ENCODE results near the gene ROBO2. TPM values are rescaled to one million over a fixed set of nuclear protein-coding genes. Genes with fewer than 3 reads are reported as not detected.

Gene ROBO2
- total and polyA plus RNA-seq, 4 donors: 0.30 to 72.4 (median 3.3) TPM

DNA sequence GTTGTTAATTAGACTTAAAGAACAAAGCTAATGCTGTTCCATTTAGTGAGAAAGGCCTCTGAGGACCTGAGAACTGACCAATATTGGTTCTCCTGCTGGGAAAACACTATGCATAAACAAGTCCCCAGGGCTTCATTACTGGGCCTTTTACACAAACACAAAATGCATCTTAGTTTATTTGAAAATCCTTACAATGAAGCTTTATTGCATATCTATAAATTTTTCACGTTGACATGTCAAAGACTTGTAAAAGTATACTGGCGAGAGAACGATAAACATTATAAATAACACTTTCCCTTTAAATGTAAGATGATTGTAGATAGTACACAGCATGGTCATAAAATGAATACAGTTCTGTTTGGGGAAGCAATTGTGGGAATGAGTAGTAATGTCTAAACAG lies 151.7 kb downstream of the ROBO2 start:
- ATAC-seq (ENCODE audit: insufficient read depth, low FRiP score) (no peak), DNase-seq (peak in 2 of 3 donors; percentile 34 to 41)
- 72 to 74% methylated on average over 3 of the region's 3 CpGs for WGBS, 2 donors
- no peak overlapping the region for H3K9ac ChIP-seq (ENCODE audit: insufficient read depth in 1 of 2, low read length in 2 of 2)
- no peaks in the 10 kb centered on the region for H3K27me3 ChIP-seq (ENCODE audit: control insufficient read depth in 3 of 3, insufficient read depth in 3 of 3, low read length in 2 of 3)
- H3K27ac ChIP-seq (ENCODE audit: low read depth in 1 of 2, low read length in 1 of 2): no peak overlapping the region
- TF ChIP-seq CTCF (IDR thresholded peaks at IDR 0.05; ENCODE audit: control extremely low read depth, extremely low read depth): no peak
- H3K9me3 ChIP-seq (ENCODE audit: control insufficient read depth in 4 of 4, insufficient read depth in 3 of 4, low read length in 3 of 4): no peaks in the 10 kb centered on the region
- peaks cover 0 to 36% (median 4%) of the 10 kb centered on the region in 5 donors for H3K4me1 ChIP-seq (ENCODE audit: control insufficient read depth in 5 of 5, insufficient read depth in 5 of 5, low read length in 5 of 5)
- no peak overlapping the region for H3K4me3 ChIP-seq
- H3K36me3 ChIP-seq (ENCODE audit: control insufficient read depth in 4 of 4, insufficient read depth in 4 of 4, low read length in 4 of 4): no peaks in the 10 kb centered on the region

DNA sequence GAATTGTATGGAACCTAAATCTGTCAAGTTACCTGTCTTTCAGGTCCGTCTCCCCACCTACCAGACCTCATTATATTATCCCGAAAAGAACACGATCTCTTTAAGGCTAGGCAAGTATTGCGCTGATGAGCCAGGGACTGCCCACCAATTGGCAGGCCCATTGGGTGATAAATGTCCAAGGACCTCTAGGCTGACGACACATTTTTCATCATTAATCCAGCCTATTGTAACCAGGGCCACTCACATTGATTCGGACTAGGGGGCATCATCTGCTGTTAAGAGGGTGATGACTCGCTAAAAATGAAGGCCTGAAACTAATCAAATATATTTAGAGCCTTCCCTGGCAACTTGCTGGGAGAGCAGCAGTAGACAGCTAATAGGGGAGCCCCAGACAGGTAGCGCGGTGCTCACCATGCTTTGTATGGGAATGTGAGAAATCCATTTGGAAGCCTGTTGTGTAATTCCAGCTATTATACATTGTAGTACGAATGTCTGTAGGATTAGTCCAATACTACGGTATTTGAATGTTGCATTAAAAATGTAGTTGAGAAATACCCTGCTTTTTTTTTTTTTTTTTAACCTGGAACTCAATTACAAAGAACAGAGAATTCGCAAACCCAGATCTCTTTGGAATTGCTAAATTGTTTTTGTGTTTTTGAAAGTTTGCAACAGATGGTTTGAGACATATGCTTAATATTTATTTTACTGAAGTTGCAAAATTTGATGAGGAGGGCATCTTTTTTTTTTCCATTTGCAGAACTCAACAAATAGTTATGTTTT lies 156.1 kb downstream of the ROBO2 start:
- H3K9me3 ChIP-seq (ENCODE audit: control insufficient read depth in 4 of 4, insufficient read depth in 3 of 4, low read length in 3 of 4): no peaks in the 10 kb centered on the region
- no peak overlapping the region for H3K4me3 ChIP-seq

GRCh38 chr3:77197408-77197807 lies 157.5 kb downstream of the ROBO2 start:
- ATAC-seq (ENCODE audit: insufficient read depth, low FRiP score) (no peak), DNase-seq (no peak)
- no peaks in the 10 kb centered on the region for H3K27me3 ChIP-seq (ENCODE audit: control insufficient read depth in 3 of 3, insufficient read depth in 3 of 3, low read length in 2 of 3)
- TF ChIP-seq CTCF (IDR thresholded peaks at IDR 0.05; ENCODE audit: control extremely low read depth, extremely low read depth): no peak
- H3K9me3 ChIP-seq (ENCODE audit: control insufficient read depth in 4 of 4, insufficient read depth in 3 of 4, low read length in 3 of 4): no peaks in the 10 kb centered on the region
- H3K4me1 ChIP-seq (ENCODE audit: control insufficient read depth in 5 of 5, insufficient read depth in 5 of 5, low read length in 5 of 5): peaks cover 0 to 5% (median 0%) of the 10 kb centered on the region in 5 donors
- H3K9ac ChIP-seq (ENCODE audit: insufficient read depth in 1 of 2, low read length in 2 of 2): no peak overlapping the region
- H3K4me3 ChIP-seq: no peak overlapping the region
- H3K36me3 ChIP-seq (ENCODE audit: control insufficient read depth in 4 of 4, insufficient read depth in 4 of 4, low read length in 4 of 4): no peaks in the 10 kb centered on the region
- H3K27ac ChIP-seq (ENCODE audit: low read depth in 1 of 2, low read length in 1 of 2): no peak overlapping the region
- 88 to 91% methylated on average over 2 of the region's 2 CpGs for WGBS, 2 donors

More for the DNA sequence above, 156.1 kb downstream of the ROBO2 start:
- WGBS, 2 donors: 81 to 85% methylated on average over 12 of the region's 12 CpGs
- no peak for ATAC-seq (ENCODE audit: insufficient read depth, low FRiP score)
- Histone ChIP-seq H3K9ac (ENCODE audit: insufficient read depth in 1 of 2, low read length in 2 of 2) (no peak overlapping the region), H3K27me3 (ENCODE audit: control insufficient read depth in 3 of 3, insufficient read depth in 3 of 3, low read length in 2 of 3) (no peaks in the 10 kb centered on the region), H3K4me1 (ENCODE audit: control insufficient read depth in 5 of 5, insufficient read depth in 5 of 5, low read length in 5 of 5) (peaks cover 0 to 17% (median 4%) of the 10 kb centered on the region in 5 donors), H3K27ac (ENCODE audit: low read depth in 1 of 2, low read length in 1 of 2) (no peak overlapping the region), H3K36me3 (ENCODE audit: control insufficient read depth in 4 of 4, insufficient read depth in 4 of 4, low read length in 4 of 4) (no peaks in the 10 kb centered on the region)
- no peak for TF ChIP-seq CTCF (IDR thresholded peaks at IDR 0.05; ENCODE audit: control extremely low read depth, extremely low read depth)
- peak in 2 of 3 donors; percentile 34 to 46 for DNase-seq
